Ramos (cell line): ENCODE data around the gene BAHCC1.

ENCODE experiments used
- in situ Hi-C: fragments of 300-500 bp; cut with MboI; formaldehyde crosslinking; loops from one replicate; pipeline ENCODE4 v1.14.3; 2022; ENCODE audit warnings: low sequenced_read_pairs; ENCODE audit not compliant: unreplicated experiment

The BAHCC1 gene

GRCh38 chr17:81394921-81395599 lies at the start of gene BAHCC1:
TSS of gene BAHCC1 (plus strand) at chr17:81395457. CDS start at chr17:81399740, 4,283 bp downstream.
- in situ Hi-C loops: no loop called here

DNA sequence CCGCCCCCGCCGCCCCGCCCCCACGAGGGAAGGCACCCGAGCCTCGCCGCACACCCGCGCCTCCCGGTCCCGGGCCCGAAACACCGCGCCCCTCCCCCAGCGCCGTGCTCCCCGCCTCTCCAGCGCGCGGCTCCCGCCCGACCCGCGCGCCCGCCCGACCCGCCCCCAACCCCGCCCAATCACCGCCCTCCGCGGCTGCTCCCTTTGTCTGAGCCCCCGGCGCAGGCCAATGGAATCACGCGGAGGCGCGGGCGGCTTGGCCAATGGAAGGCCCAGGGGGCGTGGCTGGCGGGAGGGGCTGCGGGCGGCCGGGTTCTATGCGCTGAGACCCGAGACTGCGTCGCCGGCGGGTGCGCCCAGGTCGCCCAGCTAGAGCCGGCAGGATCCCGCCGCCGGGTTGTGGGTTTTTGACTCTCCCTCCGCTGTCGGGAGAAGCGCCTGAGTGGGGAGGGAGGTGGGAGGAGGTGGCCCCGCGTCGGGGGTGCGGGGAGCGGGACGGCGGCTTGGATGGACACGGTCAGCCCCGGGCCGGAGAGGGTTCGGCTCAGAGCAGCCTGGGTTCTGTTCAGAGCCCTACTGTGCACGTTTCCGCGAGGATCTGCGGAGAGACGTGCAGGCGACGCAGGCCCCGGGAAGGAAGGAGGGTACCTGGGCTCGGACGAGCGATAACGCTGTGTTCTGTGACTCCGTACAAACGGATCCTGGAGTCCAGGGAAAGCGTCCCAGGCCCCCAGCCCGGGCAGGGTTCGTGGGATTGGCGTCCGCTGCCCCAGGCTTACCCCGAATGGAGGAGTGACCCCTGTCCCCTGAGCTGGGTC lies 49.0 kb upstream of the BAHCC1 start:
- in situ Hi-C loops: no loop called here

DNA sequence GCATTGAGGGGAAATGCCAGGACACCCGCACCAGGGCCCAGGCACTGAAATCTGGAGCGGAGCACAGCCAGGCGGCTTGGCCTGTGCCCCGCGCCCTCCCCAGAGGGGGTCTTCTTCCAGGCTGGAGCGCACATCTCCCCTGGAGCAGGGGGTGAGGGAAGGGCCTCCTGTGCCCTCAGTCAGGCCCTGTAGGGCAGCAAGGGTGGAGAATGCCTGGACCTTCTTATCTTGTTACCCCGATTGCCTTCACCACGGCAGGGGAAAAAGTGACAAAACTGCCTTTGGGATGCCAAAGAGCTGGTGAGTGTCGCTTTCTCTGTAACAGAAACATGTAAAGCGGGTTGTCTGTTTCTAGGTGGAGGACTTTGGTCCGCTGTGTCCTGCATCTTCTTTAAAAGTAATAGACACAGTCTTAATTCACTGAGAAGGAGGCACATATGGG lies 48.3 kb upstream of the BAHCC1 start:
- in situ Hi-C loops: no loop called here

DNA sequence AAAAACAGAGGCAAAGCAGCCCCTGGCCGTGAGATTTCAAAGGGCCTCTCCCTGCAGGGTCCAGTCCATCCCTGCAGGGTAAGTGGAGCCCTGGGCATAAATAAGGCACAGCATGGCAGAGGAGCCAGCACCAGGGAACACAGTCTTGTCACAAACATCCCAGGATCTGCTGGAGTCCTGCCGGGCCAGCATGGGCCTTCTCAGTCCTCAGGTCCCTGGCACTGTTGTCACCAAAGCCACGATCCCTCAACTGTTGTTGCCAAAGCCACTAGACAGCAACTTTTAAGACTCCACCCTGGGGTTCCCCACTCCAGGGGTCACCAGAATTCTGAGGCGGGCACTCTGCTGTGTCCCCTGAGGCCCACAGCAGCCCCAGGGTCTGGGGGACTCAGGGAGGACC lies 47.8 kb upstream of the BAHCC1 start:
- in situ Hi-C loops: no loop called here

DNA sequence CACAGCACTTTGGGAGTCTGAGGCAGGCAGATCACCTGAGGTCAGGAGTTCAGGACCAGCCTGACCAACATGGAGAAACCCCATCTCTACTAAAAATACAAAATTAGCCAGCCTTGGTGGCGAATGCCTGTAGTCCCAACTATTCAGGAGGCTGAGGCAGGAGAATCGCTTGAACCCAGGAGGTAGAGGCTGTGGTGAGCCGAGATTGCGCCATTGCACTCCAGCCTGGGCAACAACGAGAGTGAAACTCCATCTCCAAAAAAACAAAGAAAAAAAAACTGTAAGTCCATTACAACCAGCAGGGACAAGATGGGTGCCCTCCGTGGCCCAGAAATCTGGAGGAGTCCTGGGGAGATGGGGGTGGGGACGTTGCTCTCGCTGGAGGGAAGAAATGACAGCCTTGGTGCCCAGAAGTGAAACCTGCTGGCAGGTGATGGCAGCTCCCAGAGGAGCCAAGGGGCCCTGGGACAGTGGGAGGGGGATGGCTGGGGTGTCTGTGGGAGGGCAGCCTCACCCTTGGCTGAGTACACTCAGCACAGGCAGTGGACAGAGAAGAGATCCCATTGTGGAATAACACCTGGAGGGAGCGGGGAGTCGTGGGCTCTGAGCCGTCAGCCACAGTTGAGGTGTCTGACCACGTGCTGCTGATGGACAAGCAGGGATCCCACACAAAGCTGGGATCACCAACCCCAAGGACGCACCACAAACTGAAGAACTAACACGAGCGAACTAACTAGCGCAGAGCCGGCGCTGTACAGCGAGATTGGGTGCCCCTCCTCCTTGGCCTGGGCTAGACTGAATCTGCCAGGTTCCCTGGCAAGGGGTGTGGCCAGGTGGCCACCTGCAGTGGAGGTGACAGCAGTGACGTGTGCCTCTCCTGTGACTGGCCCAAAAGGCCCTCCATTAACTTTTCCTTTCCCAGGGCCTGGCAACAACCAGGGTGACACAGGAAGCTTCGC lies 46.9 kb upstream of the BAHCC1 start:
- in situ Hi-C loops: no loop called here

DNA sequence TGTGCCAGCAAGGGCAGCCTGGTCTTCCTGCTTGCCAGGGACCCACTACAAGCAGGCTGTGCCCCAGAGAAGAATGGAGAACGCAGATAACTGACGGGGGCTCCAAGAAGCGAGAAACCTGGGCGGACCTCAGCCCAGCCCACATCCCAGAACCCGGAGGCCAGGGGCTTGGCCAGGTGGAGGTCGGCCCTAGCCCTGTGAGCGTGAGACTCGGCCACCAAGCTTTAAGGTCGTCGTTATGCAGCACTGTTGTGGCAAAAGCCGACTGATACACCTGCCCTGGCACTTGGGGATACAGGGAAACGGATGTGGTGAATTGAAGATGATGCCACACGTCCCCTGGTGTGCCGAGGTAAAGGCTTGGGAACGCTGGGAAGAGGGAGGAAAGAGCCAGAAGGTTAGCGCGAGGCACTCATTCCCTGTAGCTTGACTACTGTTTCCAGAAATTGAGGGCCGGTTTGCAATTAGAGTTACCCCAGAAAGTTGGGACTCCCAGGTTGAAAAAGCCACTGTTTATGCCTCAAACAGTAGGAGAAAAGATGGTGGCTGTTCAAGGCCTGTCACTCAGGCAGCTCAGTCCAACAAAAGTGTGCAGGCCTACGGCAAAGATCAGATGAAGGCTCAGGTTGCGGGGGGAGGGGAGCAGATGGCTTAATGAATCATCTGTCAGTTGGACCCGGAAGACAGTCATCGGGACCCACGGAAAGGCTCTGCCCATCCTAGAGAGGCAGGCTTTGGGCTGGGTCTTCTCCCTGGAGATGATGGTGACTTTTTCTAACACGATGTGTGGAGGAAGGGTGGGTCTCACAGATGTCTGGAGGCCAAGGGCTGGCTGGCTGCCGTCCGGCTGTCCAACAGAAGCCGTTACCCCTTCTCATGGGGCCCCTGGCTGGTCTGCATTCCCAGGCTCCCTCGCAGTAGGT lies 45.6 kb upstream of the BAHCC1 start:
- in situ Hi-C loops: loop anchor here (25.0 kb wide), 1 partner anchor 87 kb away; no protein-coding TSS in a partner anchor

- in situ Hi-C loops: loop anchor here (25.0 kb wide), 1 partner anchor 88 kb away; no protein-coding TSS in a partner anchor
Observed at GRCh38 chr17:81350320-81350890, 44.9 kb upstream of the BAHCC1 start.

DNA sequence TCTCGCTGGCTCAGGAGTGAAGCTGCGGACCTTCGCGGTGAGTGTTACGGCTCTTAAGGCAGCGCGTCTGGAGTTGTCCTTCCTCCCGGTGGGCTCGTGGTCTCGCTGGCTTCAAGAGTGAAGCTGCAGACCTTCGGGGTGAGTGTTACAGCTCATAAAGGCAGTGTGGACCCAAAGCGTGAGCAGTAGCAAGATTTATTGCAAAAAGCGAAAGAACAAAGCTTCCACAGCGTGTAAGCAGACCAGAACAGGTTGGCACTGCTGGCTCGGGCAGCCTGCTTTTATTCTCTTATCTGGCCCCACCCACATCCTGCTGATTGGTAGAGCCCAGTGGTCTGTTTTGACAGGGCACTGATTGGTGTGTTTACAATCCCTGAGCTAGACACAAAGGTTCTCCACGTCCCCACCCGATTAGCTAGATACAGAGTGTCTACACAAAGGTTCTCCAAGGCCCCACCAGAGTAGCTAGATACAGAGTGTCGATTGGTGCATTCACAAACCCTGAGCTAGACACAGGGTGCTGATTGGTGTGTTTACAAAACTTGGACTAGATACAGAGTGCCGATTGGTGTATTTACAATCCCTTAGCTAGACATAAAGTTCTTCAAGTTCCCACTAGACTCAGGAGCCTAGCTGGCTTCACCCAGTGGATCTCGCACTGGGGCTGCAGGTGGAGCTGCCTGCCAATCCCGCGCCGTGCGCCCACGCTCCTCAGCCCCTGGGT lies 43.8 kb upstream of the BAHCC1 start:
- in situ Hi-C loops: loop anchor here (25.0 kb wide), 1 partner anchor 89 kb away; no protein-coding TSS in a partner anchor

- in situ Hi-C loops: loop anchor here (25.0 kb wide), 1 partner anchor 90 kb away; no protein-coding TSS in a partner anchor
Observed at GRCh38 chr17:81352056-81352455, 43.2 kb upstream of the BAHCC1 start.

GRCh38 chr17:81354252-81354953 lies 40.9 kb upstream of the BAHCC1 start:
- in situ Hi-C loops: loop anchor here (25.0 kb wide), 1 partner anchor 92 kb away; no protein-coding TSS in a partner anchor

GRCh38 chr17:81354954-81355347 lies 40.3 kb upstream of the BAHCC1 start:
- in situ Hi-C loops: loop anchor here (25.0 kb wide), 1 partner anchor 93 kb away; no protein-coding TSS in a partner anchor

GRCh38 chr17:81359218-81359617 lies 36.0 kb upstream of the BAHCC1 start:
- in situ Hi-C loops: loop anchor here (25.0 kb wide), 1 partner anchor 97 kb away; no protein-coding TSS in a partner anchor

DNA sequence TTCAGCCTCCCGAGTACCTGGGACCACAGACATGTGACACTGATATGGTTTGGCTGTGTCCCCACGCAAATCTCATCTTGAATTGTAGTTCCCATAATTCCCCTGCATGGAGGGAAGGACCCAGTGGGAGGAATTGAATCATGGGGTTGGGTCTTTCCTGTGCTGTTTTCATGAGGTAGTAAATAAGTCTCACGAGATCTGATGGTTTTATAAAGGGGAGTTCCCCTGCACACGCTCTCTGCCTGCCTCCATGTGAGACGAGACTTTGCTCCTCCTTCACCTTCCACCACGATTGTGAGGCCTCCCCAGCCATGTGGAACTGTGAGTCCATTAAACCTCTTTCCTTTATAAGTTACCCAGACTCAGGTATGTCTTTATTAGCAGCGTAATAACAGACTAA lies 33.3 kb upstream of the BAHCC1 start:
- in situ Hi-C loops: loop anchor here (25.0 kb wide), 1 partner anchor 100 kb away; no protein-coding TSS in a partner anchor

- in situ Hi-C loops: loop anchor here (25.0 kb wide), 1 partner anchor 102 kb away; no protein-coding TSS in a partner anchor
Observed at GRCh38 chr17:81364278-81365147, 30.7 kb upstream of the BAHCC1 start.

- in situ Hi-C loops: loop anchor here (25.0 kb wide), 1 partner anchor 103 kb away; no protein-coding TSS in a partner anchor
Observed at GRCh38 chr17:81365148-81365600, 30.1 kb upstream of the BAHCC1 start.
